ENCODE data around the gene VSTM4.

Gene VSTM4

GRCh38 chr10:49040601-49041000 lies 74.7 kb downstream of the VSTM4 start:
- Histone ChIP-seq H3K27ac (ENCODE audit: low read length) (no peak overlapping the region), H4K20me1 (ENCODE audit: insufficient read depth, low read length) (no peaks in the 10 kb centered on the region), H3K9ac (ENCODE audit: low read length) (no peak overlapping the region), H3K27me3 (ENCODE audit: low read depth, low read length) (no peaks in the 10 kb centered on the region), H2AFZ (ENCODE audit: low read depth, low read length) (no peak overlapping the region), H3K4me1 (ENCODE audit: low read length) (no peaks in the 10 kb centered on the region), H3K9me3 (ENCODE audit: insufficient read depth, low read length) (no peaks in the 10 kb centered on the region), H3K4me2 (ENCODE audit: low read length) (no peak overlapping the region), H3K79me2 (ENCODE audit: low read length) (no peaks in the 10 kb centered on the region), H3K4me3 (ENCODE audit: low read length) (no peak overlapping the region), H3K36me3 (replicated peaks; ENCODE audit: low read depth, low read length) (no peaks in the 10 kb centered on the region)
- TF ChIP-seq EZH2phosphoT487 (IDR thresholded peaks at IDR 0.05; ENCODE audit: low read depth), result no peak
- TF ChIP-seq, protein P1, sequence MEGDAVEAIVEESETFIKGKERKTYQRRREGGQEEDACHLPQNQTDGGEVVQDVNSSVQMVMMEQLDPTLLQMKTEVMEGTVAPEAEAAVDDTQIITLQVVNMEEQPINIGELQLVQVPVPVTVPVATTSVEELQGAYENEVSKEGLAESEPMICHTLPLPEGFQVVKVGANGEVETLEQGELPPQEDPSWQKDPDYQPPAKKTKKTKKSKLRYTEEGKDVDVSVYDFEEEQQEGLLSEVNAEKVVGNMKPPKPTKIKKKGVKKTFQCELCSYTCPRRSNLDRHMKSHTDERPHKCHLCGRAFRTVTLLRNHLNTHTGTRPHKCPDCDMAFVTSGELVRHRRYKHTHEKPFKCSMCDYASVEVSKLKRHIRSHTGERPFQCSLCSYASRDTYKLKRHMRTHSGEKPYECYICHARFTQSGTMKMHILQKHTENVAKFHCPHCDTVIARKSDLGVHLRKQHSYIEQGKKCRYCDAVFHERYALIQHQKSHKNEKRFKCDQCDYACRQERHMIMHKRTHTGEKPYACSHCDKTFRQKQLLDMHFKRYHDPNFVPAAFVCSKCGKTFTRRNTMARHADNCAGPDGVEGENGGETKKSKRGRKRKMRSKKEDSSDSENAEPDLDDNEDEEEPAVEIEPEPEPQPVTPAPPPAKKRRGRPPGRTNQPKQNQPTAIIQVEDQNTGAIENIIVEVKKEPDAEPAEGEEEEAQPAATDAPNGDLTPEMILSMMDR (IDR thresholded peaks at IDR 0.05; ENCODE audit: low read depth, low read length), result no peak

- TF ChIP-seq EZH2phosphoT487 (IDR thresholded peaks at IDR 0.05; ENCODE audit: low read depth), result no peak
- Histone ChIP-seq H4K20me1 (ENCODE audit: insufficient read depth, low read length) (no peaks in the 10 kb centered on the region), H3K79me2 (ENCODE audit: low read length) (no peaks in the 10 kb centered on the region), H3K9ac (ENCODE audit: low read length) (no peak overlapping the region), H3K27me3 (ENCODE audit: low read depth, low read length) (no peaks in the 10 kb centered on the region), H3K36me3 (replicated peaks; ENCODE audit: low read depth, low read length) (no peaks in the 10 kb centered on the region), H3K4me3 (ENCODE audit: low read length) (no peak overlapping the region), H3K9me3 (ENCODE audit: insufficient read depth, low read length) (no peaks in the 10 kb centered on the region), H3K4me2 (ENCODE audit: low read length) (no peak overlapping the region), H2AFZ (ENCODE audit: low read depth, low read length) (no peak overlapping the region), H3K4me1 (ENCODE audit: low read length) (no peaks in the 10 kb centered on the region), H3K27ac (ENCODE audit: low read length) (no peak overlapping the region)
These were observed 75.9 kb downstream of the VSTM4 start for GRCh38 chr10:49039409-49039808.

GRCh38 chr10:49038711-49039110 lies 76.6 kb downstream of the VSTM4 start:
- Histone ChIP-seq H2AFZ (ENCODE audit: low read depth, low read length) (no peak overlapping the region), H3K27ac (ENCODE audit: low read length) (no peak overlapping the region), H3K79me2 (ENCODE audit: low read length) (no peaks in the 10 kb centered on the region), H3K4me2 (ENCODE audit: low read length) (no peak overlapping the region), H3K9me3 (ENCODE audit: insufficient read depth, low read length) (no peaks in the 10 kb centered on the region), H3K4me3 (ENCODE audit: low read length) (no peak overlapping the region), H4K20me1 (ENCODE audit: insufficient read depth, low read length) (no peaks in the 10 kb centered on the region), H3K4me1 (ENCODE audit: low read length) (no peaks in the 10 kb centered on the region), H3K9ac (ENCODE audit: low read length) (no peak overlapping the region), H3K36me3 (replicated peaks; ENCODE audit: low read depth, low read length) (no peaks in the 10 kb centered on the region), H3K27me3 (ENCODE audit: low read depth, low read length) (no peaks in the 10 kb centered on the region)
- TF ChIP-seq, protein P1 (IDR thresholded peaks at IDR 0.05; ENCODE audit: low read depth, low read length), result no peak
- TF ChIP-seq EZH2phosphoT487 (IDR thresholded peaks at IDR 0.05; ENCODE audit: low read depth), result no peak

DNA sequence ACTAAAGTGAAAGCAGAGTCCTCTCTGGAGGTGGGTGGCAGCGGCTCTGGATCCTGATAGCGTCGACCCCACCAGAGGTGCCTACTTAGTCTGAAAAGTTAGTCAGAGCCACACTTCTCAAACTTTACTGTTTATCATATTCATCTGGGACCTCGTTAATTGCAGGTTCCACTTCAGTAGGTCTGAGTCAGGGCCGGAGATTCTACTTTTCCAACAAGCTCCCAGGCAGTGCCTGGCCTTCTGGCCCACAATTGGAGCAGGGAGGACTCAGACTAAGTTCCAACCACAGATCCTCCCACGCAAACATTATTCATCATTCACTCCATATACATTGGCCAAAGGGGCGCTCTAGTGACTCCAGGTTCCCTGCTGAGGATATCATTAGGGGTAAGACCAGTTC lies 78.1 kb downstream of the VSTM4 start:
- Histone ChIP-seq H2AFZ (ENCODE audit: low read depth, low read length) (no peak overlapping the region), H4K20me1 (ENCODE audit: insufficient read depth, low read length) (no peaks in the 10 kb centered on the region), H3K27ac (ENCODE audit: low read length) (no peak overlapping the region), H3K9me3 (ENCODE audit: insufficient read depth, low read length) (no peaks in the 10 kb centered on the region), H3K36me3 (replicated peaks; ENCODE audit: low read depth, low read length) (no peaks in the 10 kb centered on the region), H3K4me3 (ENCODE audit: low read length) (no peak overlapping the region), H3K4me1 (ENCODE audit: low read length) (no peaks in the 10 kb centered on the region), H3K27me3 (ENCODE audit: low read depth, low read length) (no peaks in the 10 kb centered on the region), H3K9ac (ENCODE audit: low read length) (no peak overlapping the region), H3K79me2 (ENCODE audit: low read length) (no peaks in the 10 kb centered on the region), H3K4me2 (ENCODE audit: low read length) (no peak overlapping the region)
- no peak for TF ChIP-seq EZH2phosphoT487 (IDR thresholded peaks at IDR 0.05; ENCODE audit: low read depth)
- TF ChIP-seq, protein P1 (IDR thresholded peaks at IDR 0.05; ENCODE audit: low read depth, low read length), result no peak

DNA sequence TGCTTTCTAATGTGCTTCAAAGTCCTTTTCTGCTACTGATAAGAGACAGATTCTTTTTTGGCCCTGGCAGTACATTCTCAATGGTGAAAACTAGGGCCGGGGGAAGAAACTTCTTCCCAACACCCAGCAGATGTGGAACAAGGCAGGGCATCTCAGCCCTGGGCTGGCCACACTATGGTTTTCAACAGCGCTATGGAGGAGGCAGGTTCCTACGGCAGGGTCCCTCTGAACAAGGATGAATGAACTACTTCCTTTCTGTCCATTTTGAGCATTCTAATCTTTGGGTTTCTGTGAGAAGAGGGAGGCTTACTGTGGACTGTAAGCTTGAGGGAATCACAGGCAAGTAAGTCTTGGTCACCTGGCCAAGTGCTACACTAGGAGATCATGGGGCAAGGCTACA lies 78.7 kb downstream of the VSTM4 start:
- H3K79me2 ChIP-seq (ENCODE audit: low read length), result no peaks in the 10 kb centered on the region
- no peak overlapping the region for H2AFZ ChIP-seq (ENCODE audit: low read depth, low read length)
- H3K9me3 ChIP-seq (ENCODE audit: insufficient read depth, low read length), result no peaks in the 10 kb centered on the region
- no peak overlapping the region for H3K27ac ChIP-seq (ENCODE audit: low read length)
- TF ChIP-seq, protein P1 (IDR thresholded peaks at IDR 0.05; ENCODE audit: low read depth, low read length), result no peak
- TF ChIP-seq EZH2phosphoT487 (IDR thresholded peaks at IDR 0.05; ENCODE audit: low read depth), result no peak
- no peak overlapping the region for H3K4me2 ChIP-seq (ENCODE audit: low read length)
- H3K27me3 ChIP-seq (ENCODE audit: low read depth, low read length), result no peaks in the 10 kb centered on the region
- no peak overlapping the region for H3K4me3 ChIP-seq (ENCODE audit: low read length)
- no peaks in the 10 kb centered on the region for H3K4me1 ChIP-seq (ENCODE audit: low read length)
- H3K36me3 ChIP-seq (replicated peaks; ENCODE audit: low read depth, low read length), result no peaks in the 10 kb centered on the region
- no peaks in the 10 kb centered on the region for H4K20me1 ChIP-seq (ENCODE audit: insufficient read depth, low read length)
- no peak overlapping the region for H3K9ac ChIP-seq (ENCODE audit: low read length)

Data from OCI-LY3 (cell line).